DND-41 (cell line): ENCODE data around the gene GXYLT1.
A peak's percentile ranks its signal among the peaks of the same experiment; 100 is the strongest.

Experiments
- ATAC-seq: fragments of 200-7000 bp; cut with Tn5 transposase; 3 replicates; pipeline ENCODE4 v1.9.1; 2021; ENCODE audit warnings: low read depth; ENCODE audit not compliant: insufficient read depth
- DNase-seq: peaks from one replicate; pipeline ENCODE4 v3.0.0-alpha.2; 2020
- H2AFZ ChIP-seq: 2 replicates; pipeline ENCODE4 v1.6.0; 2012; ENCODE audit warnings: low read depth, low read length
- H3K27ac ChIP-seq: 2 replicates; pipeline ENCODE4 v1.5.1; 2012; ENCODE audit warnings: low read length, inconsistent platforms
- H3K27me3 ChIP-seq: fragments of 200-600 bp; sonication (generic); 2 replicates; pipeline ENCODE4 v1.6.0; 2012; ENCODE audit warnings: low read length, mild to moderate bottlenecking, inconsistent platforms; ENCODE audit not compliant: insufficient read depth, poor library complexity
- H3K36me3 ChIP-seq: 2 replicates; pipeline ENCODE4 v1.5.1; 2012; ENCODE audit warnings: low read length, inconsistent platforms; ENCODE audit not compliant: insufficient read depth
- H3K4me1 ChIP-seq: 2 replicates; pipeline ENCODE4 v1.5.1; 2012; ENCODE audit warnings: mild to moderate bottlenecking, low read length; ENCODE audit not compliant: insufficient read depth
- H3K4me2 ChIP-seq: 2 replicates; pipeline ENCODE4 v1.6.0; 2012; ENCODE audit warnings: mild to moderate bottlenecking, moderate library complexity, low read length, inconsistent platforms; ENCODE audit not compliant: insufficient read depth
- H3K4me3 ChIP-seq, 2 experiments: fragments of 200-600 bp in 1 of 2; shearing (Covaris generic) in 1 of 2; 2 replicates each; pipeline ENCODE4 v1.5.1; 2012 to 2016; ENCODE audit warnings: inconsistent platforms in 2 of 2, low read length in 2 of 2, mild to moderate bottlenecking in 2 of 2, low read depth in 1 of 2, moderate library complexity in 1 of 2
- H3K79me2 ChIP-seq: 2 replicates; pipeline ENCODE4 v1.6.0; 2012; ENCODE audit warnings: low read length, inconsistent platforms; ENCODE audit not compliant: insufficient read depth
- H3K9ac ChIP-seq: 2 replicates; pipeline ENCODE4 v1.6.0; 2012; ENCODE audit warnings: low read depth, mild to moderate bottlenecking, inconsistent platforms, low read length, moderate library complexity
- H3K9me3 ChIP-seq: 2 replicates; pipeline ENCODE4 v1.5.1; 2012; ENCODE audit warnings: low read length, moderate library complexity, mild to moderate bottlenecking, inconsistent platforms; ENCODE audit not compliant: insufficient read depth, severe bottlenecking
- H4K20me1 ChIP-seq: 2 replicates; pipeline ENCODE4 v1.6.0; 2012; ENCODE audit warnings: low read length; ENCODE audit not compliant: insufficient read depth
- EZH2 ChIP-seq: IDR thresholded peaks from 3 replicates; pipeline ENCODE4 v1.6.1; 2012; ENCODE audit warnings: borderline replicate concordance, low read depth, mild to moderate bottlenecking, moderate library complexity, low read length, inconsistent platforms; ENCODE audit not compliant: severe bottlenecking
- TF ChIP-seq, protein P1 (sequence below): IDR thresholded peaks from 2 replicates; pipeline ENCODE4 v1.5.1; 2012; ENCODE audit warnings: borderline replicate concordance, low read length, moderate library complexity, mild to moderate bottlenecking; ENCODE audit not compliant: poor library complexity, severe bottlenecking; ENCODE audit errors: extremely low read depth

GXYLT1 gene

DNA sequence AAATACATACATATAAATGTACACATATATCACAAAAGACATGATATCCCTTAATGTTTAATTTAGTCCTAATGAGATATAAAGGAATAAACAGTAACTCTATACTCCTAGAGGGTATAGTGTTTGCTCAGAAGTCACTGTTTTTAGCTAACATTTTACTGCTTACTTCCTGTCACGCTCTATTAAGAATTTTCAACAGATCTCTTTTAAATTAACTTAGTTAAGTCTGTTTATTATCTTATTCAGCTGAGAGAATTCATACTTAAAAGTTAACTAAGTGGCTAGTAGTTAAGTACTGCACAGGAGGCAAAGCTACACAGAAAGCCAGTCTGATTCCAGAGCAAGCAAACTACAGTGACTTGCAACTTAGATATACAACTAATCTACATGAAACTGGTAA lies 39.9 kb downstream of the GXYLT1 start:
- no peaks in the 10 kb centered on the region for H3K4me1 ChIP-seq
- H3K27ac ChIP-seq: no peak overlapping the region
- peaks cover 2% of the 10 kb centered on the region; the same call in 1 of the 2 replicates for H3K36me3 ChIP-seq
- H2AFZ ChIP-seq: no peak overlapping the region
- H3K79me2 ChIP-seq: no peaks in the 10 kb centered on the region
- ATAC-seq: no peak
- TF ChIP-seq, protein P1, sequence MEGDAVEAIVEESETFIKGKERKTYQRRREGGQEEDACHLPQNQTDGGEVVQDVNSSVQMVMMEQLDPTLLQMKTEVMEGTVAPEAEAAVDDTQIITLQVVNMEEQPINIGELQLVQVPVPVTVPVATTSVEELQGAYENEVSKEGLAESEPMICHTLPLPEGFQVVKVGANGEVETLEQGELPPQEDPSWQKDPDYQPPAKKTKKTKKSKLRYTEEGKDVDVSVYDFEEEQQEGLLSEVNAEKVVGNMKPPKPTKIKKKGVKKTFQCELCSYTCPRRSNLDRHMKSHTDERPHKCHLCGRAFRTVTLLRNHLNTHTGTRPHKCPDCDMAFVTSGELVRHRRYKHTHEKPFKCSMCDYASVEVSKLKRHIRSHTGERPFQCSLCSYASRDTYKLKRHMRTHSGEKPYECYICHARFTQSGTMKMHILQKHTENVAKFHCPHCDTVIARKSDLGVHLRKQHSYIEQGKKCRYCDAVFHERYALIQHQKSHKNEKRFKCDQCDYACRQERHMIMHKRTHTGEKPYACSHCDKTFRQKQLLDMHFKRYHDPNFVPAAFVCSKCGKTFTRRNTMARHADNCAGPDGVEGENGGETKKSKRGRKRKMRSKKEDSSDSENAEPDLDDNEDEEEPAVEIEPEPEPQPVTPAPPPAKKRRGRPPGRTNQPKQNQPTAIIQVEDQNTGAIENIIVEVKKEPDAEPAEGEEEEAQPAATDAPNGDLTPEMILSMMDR: no peak
- TF ChIP-seq EZH2: no peak
- H3K27me3 ChIP-seq: no peaks in the 10 kb centered on the region
- no peak overlapping the region for H3K4me2 ChIP-seq
- H3K9ac ChIP-seq: no peak overlapping the region
- DNase-seq: no peak
- no peaks in the 10 kb centered on the region for H4K20me1 ChIP-seq
- no peaks in the 10 kb centered on the region for H3K9me3 ChIP-seq
- no peak overlapping the region for H3K4me3 ChIP-seq

DNA sequence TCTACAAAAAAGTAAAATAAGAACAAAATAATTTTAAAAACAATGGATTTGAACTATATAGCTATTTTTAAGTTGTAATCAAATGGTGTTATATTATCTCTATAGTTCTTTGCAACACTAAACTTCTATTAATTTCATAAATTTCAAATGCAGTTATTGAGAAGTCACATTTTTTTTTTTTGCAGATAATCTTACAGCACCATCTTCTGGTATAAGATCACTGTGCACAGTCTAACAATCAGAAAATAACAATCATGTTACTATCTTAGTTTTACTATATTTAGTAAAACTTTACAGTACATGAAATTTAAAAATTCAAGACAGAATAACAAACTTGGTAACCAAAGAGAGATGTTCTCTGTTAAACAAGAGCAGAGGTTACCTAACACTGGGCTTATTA lies 40.6 kb downstream of the GXYLT1 start:
- no peaks in the 10 kb centered on the region for H3K4me1 ChIP-seq
- no peak overlapping the region for H3K27ac ChIP-seq
- no peak for DNase-seq
- H3K36me3 ChIP-seq: peaks cover 2% of the 10 kb centered on the region; the same call in 1 of the 2 replicates
- H3K4me2 ChIP-seq: no peak overlapping the region
- no peak for ATAC-seq
- H2AFZ ChIP-seq: no peak overlapping the region
- H3K9me3 ChIP-seq: no peaks in the 10 kb centered on the region
- TF ChIP-seq, protein P1: peak; percentile 40
- TF ChIP-seq EZH2: no peak
- no peaks in the 10 kb centered on the region for H3K27me3 ChIP-seq
- no peaks in the 10 kb centered on the region for H4K20me1 ChIP-seq
- H3K4me3 ChIP-seq: no peak overlapping the region
- H3K79me2 ChIP-seq: no peaks in the 10 kb centered on the region
- H3K9ac ChIP-seq: no peak overlapping the region

DNA sequence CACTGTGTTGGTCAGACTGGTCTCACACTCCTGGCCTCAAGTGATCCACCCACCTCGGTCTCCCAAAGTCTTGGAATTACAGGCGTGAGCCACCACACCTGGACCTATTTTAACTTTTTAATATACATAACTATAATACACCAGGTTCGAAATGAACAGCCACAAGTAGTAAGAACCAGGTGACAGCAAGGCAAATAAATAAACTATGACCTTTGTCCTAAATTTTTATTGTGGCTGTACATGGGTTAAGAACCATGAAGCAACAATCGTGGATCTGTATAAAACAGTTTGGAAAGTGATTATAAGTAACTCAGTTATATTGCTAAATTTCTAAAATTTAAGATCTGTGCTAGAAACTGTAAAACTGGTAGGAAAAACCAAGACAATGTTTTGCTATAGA lies 41.5 kb downstream of the GXYLT1 start:
- no peak overlapping the region for H2AFZ ChIP-seq
- ATAC-seq (no peak), DNase-seq (no peak)
- H3K79me2 ChIP-seq: no peaks in the 10 kb centered on the region
- H3K9ac ChIP-seq: no peak overlapping the region
- no peak overlapping the region for H3K4me2 ChIP-seq
- no peaks in the 10 kb centered on the region for H3K9me3 ChIP-seq
- H3K36me3 ChIP-seq: no peaks in the 10 kb centered on the region
- no peaks in the 10 kb centered on the region for H3K27me3 ChIP-seq
- no peaks in the 10 kb centered on the region for H4K20me1 ChIP-seq
- no peak overlapping the region for H3K4me3 ChIP-seq
- H3K4me1 ChIP-seq: peaks cover 4% of the 10 kb centered on the region; the same call in 1 of the 2 replicates
- TF ChIP-seq EZH2: no peak
- TF ChIP-seq, protein P1: no peak
- H3K27ac ChIP-seq: no peak overlapping the region

DNA sequence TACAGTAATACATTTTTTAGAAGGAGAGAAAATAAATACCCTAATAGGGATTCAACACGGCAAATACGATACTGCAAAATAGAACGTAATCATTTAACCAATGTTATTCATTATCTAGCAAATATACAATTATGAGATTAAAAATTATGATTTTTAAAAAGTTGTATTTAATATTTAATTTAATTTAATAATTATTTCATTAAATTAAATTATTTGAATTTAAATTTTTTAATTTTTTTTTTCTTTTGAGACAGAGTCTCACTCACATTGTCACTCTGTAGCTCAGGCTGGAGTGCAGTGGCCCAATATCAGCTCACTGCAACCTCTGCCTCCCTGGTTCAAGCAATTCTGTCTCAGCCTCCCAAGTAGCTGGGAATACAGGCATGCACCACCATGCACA lies 42.0 kb downstream of the GXYLT1 start:
- DNase-seq (no peak), ATAC-seq (no peak)
- H3K4me3 ChIP-seq: no peak overlapping the region
- H3K36me3 ChIP-seq: no peaks in the 10 kb centered on the region
- H3K79me2 ChIP-seq: no peaks in the 10 kb centered on the region
- no peaks in the 10 kb centered on the region for H4K20me1 ChIP-seq
- no peak overlapping the region for H3K9ac ChIP-seq
- no peaks in the 10 kb centered on the region for H3K9me3 ChIP-seq
- no peaks in the 10 kb centered on the region for H3K27me3 ChIP-seq
- TF ChIP-seq, protein P1: no peak
- no peak for TF ChIP-seq EZH2
- no peak overlapping the region for H3K27ac ChIP-seq
- H3K4me1 ChIP-seq: peaks cover 5% of the 10 kb centered on the region; the same call in 1 of the 2 replicates
- no peak overlapping the region for H3K4me2 ChIP-seq
- no peak overlapping the region for H2AFZ ChIP-seq
